ENCODE measurements around the gene KCNIP4. TPM values are rescaled to one million over a fixed set of nuclear protein-coding genes. Genes with fewer than 3 reads are reported as not detected.

Gene KCNIP4
- total RNA-seq, 4 donors from 2014 or later: 2.5 TPM; not detected in 2

DNA sequence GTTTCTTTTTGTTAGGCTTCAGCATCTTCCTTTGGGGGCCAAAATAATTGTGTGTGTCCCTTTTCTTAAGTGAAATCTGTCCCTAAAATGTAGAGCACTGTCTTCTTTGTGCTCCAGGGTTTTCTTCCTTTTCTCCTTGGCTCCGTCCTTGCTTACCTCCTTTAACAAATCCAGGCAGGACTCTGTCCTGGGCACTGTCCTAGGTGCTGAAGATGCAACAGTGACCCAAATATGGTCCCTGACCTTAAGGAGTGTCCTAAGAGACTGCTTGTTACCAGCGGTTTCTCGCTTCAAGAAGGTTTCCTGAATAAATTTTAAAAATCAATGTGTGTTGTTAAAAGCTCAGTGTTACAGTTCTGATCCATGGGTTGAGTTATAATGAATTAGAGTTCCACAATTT lies 471.8 kb downstream of the KCNIP4 start:
- in situ Hi-C loops (cut with MboI; ENCODE audit: low pct_ligation_motif_present in 1 of 4, low pct_unique_long_range_greater_than_20kb in 1 of 4, low sequenced_read_pairs in 3 of 4) (no loop called here), intact Hi-C loops (cut with DNase I; ENCODE audit: low total_unique reads) (no loop called here)
- no peak overlapping the region for H3K27ac ChIP-seq
- no peak for DNase-seq
- H3K36me3 ChIP-seq: no peaks in the 10 kb centered on the region
- no peaks in the 10 kb centered on the region for H3K9me3 ChIP-seq
- H3K4me1 ChIP-seq: no peaks in the 10 kb centered on the region
- 25 to 38% methylated on average over 2 to 3 of the region's 3 CpGs for WGBS, 2 donors (ENCODE audit: low coverage in 1 of 2)
- no peak for TF ChIP-seq EP300 (IDR thresholded peaks at IDR 0.05; ENCODE audit: low read depth)
- TF ChIP-seq, protein P1, sequence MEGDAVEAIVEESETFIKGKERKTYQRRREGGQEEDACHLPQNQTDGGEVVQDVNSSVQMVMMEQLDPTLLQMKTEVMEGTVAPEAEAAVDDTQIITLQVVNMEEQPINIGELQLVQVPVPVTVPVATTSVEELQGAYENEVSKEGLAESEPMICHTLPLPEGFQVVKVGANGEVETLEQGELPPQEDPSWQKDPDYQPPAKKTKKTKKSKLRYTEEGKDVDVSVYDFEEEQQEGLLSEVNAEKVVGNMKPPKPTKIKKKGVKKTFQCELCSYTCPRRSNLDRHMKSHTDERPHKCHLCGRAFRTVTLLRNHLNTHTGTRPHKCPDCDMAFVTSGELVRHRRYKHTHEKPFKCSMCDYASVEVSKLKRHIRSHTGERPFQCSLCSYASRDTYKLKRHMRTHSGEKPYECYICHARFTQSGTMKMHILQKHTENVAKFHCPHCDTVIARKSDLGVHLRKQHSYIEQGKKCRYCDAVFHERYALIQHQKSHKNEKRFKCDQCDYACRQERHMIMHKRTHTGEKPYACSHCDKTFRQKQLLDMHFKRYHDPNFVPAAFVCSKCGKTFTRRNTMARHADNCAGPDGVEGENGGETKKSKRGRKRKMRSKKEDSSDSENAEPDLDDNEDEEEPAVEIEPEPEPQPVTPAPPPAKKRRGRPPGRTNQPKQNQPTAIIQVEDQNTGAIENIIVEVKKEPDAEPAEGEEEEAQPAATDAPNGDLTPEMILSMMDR (IDR thresholded peaks at IDR 0.05): no peak
- TF ChIP-seq POLR2AphosphoS5 (IDR thresholded peaks at IDR 0.05): no peak
- TF ChIP-seq POLR2A (IDR thresholded peaks at IDR 0.05): no peak
- H3K4me3 ChIP-seq: no peak overlapping the region
- H3K27me3 ChIP-seq: no peaks in the 10 kb centered on the region

GRCh38 chr4:21474195-21474594 lies 474.4 kb downstream of the KCNIP4 start:
- H3K4me1 ChIP-seq: no peaks in the 10 kb centered on the region
- TF ChIP-seq POLR2A (IDR thresholded peaks at IDR 0.05) (no peak), EP300 (IDR thresholded peaks at IDR 0.05; ENCODE audit: low read depth) (no peak), POLR2AphosphoS5 (IDR thresholded peaks at IDR 0.05) (no peak)
- TF ChIP-seq, protein P1 (IDR thresholded peaks at IDR 0.05): no peak
- DNase-seq: no peak
- no peaks in the 10 kb centered on the region for H3K27me3 ChIP-seq
- H3K36me3 ChIP-seq: no peaks in the 10 kb centered on the region
- 72 to 83% methylated on average over 3 of the region's 3 CpGs for WGBS, 2 donors (ENCODE audit: low coverage in 1 of 2)
- H3K9me3 ChIP-seq: no peaks in the 10 kb centered on the region
- no peak overlapping the region for H3K4me3 ChIP-seq
- intact Hi-C loops (cut with DNase I; ENCODE audit: low total_unique reads): no loop called here
- in situ Hi-C loops (cut with MboI; ENCODE audit: low pct_ligation_motif_present in 1 of 4, low pct_unique_long_range_greater_than_20kb in 1 of 4, low sequenced_read_pairs in 3 of 4): loop anchor here in 3 of 4 donors (25.0 kb wide), 1 partner anchor 712 kb away; no protein-coding TSS in a partner anchor
- H3K27ac ChIP-seq: no peak overlapping the region

GRCh38 chr4:21470535-21470934 lies 478.0 kb downstream of the KCNIP4 start:
- H3K27me3 ChIP-seq: no peaks in the 10 kb centered on the region
- no peak for TF ChIP-seq POLR2A (IDR thresholded peaks at IDR 0.05)
- TF ChIP-seq POLR2AphosphoS5 (IDR thresholded peaks at IDR 0.05): no peak
- TF ChIP-seq, protein P1 (IDR thresholded peaks at IDR 0.05): no peak
- no peak for TF ChIP-seq EP300 (IDR thresholded peaks at IDR 0.05; ENCODE audit: low read depth)
- H3K36me3 ChIP-seq: no peaks in the 10 kb centered on the region
- H3K4me3 ChIP-seq: no peak overlapping the region
- DNase-seq: no peak
- no peak overlapping the region for H3K27ac ChIP-seq
- 11 to 33% methylated on average over 1 of the region's 1 CpG for WGBS, 2 donors (ENCODE audit: low coverage in 1 of 2)
- in situ Hi-C loops (cut with MboI; ENCODE audit: low pct_ligation_motif_present in 1 of 4, low pct_unique_long_range_greater_than_20kb in 1 of 4, low sequenced_read_pairs in 3 of 4): loop anchor here in 3 of 4 donors (25.0 kb wide), 1 partner anchor 708 kb away; no protein-coding TSS in a partner anchor
- intact Hi-C loops (cut with DNase I; ENCODE audit: low total_unique reads): no loop called here
- no peaks in the 10 kb centered on the region for H3K9me3 ChIP-seq
- no peaks in the 10 kb centered on the region for H3K4me1 ChIP-seq

DNA sequence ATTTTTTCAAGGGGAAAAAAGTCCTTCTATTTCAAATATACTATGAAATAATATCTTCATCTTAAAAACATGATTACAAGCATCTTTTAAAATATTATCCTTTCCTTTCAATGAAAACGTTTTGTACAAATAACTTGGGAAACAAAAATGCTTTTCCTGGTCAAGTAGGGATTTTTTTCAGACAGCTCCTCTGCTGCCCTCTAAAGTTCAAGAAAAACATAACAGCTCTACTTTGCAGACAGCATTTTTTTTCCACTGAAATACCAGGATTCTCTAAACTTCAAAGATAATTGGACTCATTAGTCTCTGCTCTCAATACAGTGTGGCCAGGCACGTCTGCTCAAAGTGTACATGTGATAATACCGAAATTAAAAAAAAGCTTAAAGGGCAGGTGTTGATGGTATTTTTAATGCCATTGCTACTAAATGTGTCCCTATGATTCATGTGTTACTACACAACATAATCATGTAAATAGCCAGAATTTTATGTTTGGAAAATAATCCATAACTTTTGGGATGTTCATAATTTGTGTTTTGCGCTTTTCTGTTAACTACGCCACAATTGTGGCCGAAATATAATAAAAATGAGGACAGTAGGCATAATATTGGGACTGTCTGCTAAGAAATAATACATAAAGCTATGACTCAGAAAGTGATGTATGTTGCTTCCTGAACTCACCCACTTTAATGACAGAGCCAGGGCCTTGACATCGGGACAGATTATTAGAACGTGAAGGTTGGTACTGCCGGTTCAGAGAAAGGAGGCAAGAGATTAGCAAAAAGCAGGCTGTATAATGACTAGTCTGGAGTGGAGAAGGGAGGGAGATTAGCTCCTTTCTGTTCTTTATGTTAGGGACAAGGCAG lies 478.9 kb downstream of the KCNIP4 start:
- H3K4me1 ChIP-seq: no peaks in the 10 kb centered on the region
- intact Hi-C loops (cut with DNase I; ENCODE audit: low total_unique reads) (no loop called here), in situ Hi-C loops (cut with MboI; ENCODE audit: low pct_ligation_motif_present in 1 of 4, low pct_unique_long_range_greater_than_20kb in 1 of 4, low sequenced_read_pairs in 3 of 4) (loop anchor here in 3 of 4 donors (25.0 kb wide), 1 partner anchor 707 kb away; no protein-coding TSS in a partner anchor)
- H3K27ac ChIP-seq: no peak overlapping the region
- H3K9me3 ChIP-seq: no peaks in the 10 kb centered on the region
- 46 to 56% methylated on average over 7 to 9 of the region's 9 CpGs for WGBS, 2 donors (ENCODE audit: low coverage in 1 of 2)
- no peak for DNase-seq
- TF ChIP-seq, protein P1 (IDR thresholded peaks at IDR 0.05): peak; percentile 19 to 50 (median 38)
- TF ChIP-seq POLR2A (IDR thresholded peaks at IDR 0.05): no peak
- no peak for TF ChIP-seq POLR2AphosphoS5 (IDR thresholded peaks at IDR 0.05)
- TF ChIP-seq EP300 (IDR thresholded peaks at IDR 0.05; ENCODE audit: low read depth): no peak
- no peak overlapping the region for H3K4me3 ChIP-seq
- H3K36me3 ChIP-seq: no peaks in the 10 kb centered on the region
- no peaks in the 10 kb centered on the region for H3K27me3 ChIP-seq

Data from transverse colon (tissue), 4 donors.